K562 (cell line): ENCODE data around the gene CCAR1. TPM values are rescaled to one million over a fixed set of nuclear protein-coding genes. Genes with fewer than 3 reads are reported as not detected.

Experiments
- CBFA2T2 ChIP-seq: fragments of 450-650 bp; conservative IDR thresholded peaks from 2 replicates; pipeline ENCODE4 v1.6.1; 2017; ENCODE audit warnings: mild to moderate bottlenecking
- E2F3 ChIP-seq: fragments of 250-450 bp; sonication (Bioruptor Pico); IDR thresholded peaks from 2 replicates; pipeline ENCODE4 v1.4.0; 2020; ENCODE audit warnings: mild to moderate bottlenecking
- GTF2E2 ChIP-seq: fragments of 200-800 bp; sonication (Bioruptor generic); IDR thresholded peaks from 2 replicates; pipeline ENCODE4 v1.6.1; 2016; ENCODE audit warnings: missing genetic modification characterization, missing compliant biosample characterization
- ID3 ChIP-seq, 2 experiments: fragments of 250-450 bp in 1 of 2; fragments of 450-650 bp in 1 of 2; sonication (Bioruptor Pico) in 1 of 2; IDR thresholded peaks; 2 replicates each; pipeline versions ENCODE4 v1.6.1 to v1.8.0; 2016 to 2021; ENCODE audit warnings: mild to moderate bottlenecking in 2 of 2, moderate library complexity in 2 of 2, missing compliant biosample characterization in 1 of 2, missing genetic modification characterization in 1 of 2
- ILK ChIP-seq: fragments of 450-650 bp; IDR thresholded peaks from 2 replicates; pipeline ENCODE4 v1.6.1; 2016; ENCODE audit warnings: missing genetic modification characterization, low read depth, mild to moderate bottlenecking, missing compliant biosample characterization, moderate library complexity, borderline replicate concordance
- MAFK ChIP-seq: IDR thresholded peaks from 2 replicates; pipeline ENCODE4 v1.6.1; 2011; ENCODE audit warnings: low read length, improper control_type of control experiment
- MECOM ChIP-seq: fragments of 250-450 bp; sonication (Bioruptor Pico); IDR thresholded peaks from 2 replicates; pipeline ENCODE4 v1.8.0; 2022; ENCODE audit warnings: inconsistent platforms
- MTF1 ChIP-seq: fragments of 250-450 bp; sonication (Bioruptor Pico); IDR thresholded peaks from 2 replicates; pipeline ENCODE4 v1.9.0; 2021; ENCODE audit warnings: moderate library complexity, mild to moderate bottlenecking, inconsistent platforms, borderline replicate concordance
- MYNN ChIP-seq, 2 experiments: sonication (generic); formaldehyde crosslinking in 1 of 2; IDR thresholded peaks; 2 replicates each; pipeline versions ENCODE4 v1.5.0 to v1.6.1; 2016 to 2020; ENCODE audit warnings: antibody characterized with exemption in 1 of 2, missing genetic modification reagents in 1 of 2
- NFRKB ChIP-seq: fragments of 450-650 bp; IDR thresholded peaks from 2 replicates; pipeline ENCODE4 v1.6.1; 2016; ENCODE audit warnings: low read depth
- PCBP1 ChIP-seq: fragments of 200-400 bp; formaldehyde crosslinking; IDR thresholded peaks from 2 replicates; pipeline ENCODE4 v1.6.1; 2018; ENCODE audit warnings: mild to moderate bottlenecking, low read depth, low read length; ENCODE audit not compliant: poor library complexity, severe bottlenecking
- POLR2A ChIP-seq: fragments of 450-650 bp; conservative IDR thresholded peaks from 2 replicates; pipeline ENCODE4 v1.6.1; 2016
- RFX5 ChIP-seq: IDR thresholded peaks from 2 replicates; pipeline ENCODE4 v1.6.1; 2011; ENCODE audit warnings: low read depth, mild to moderate bottlenecking, improper control_type of control experiment, low read length
- SAP30 ChIP-seq: fragments of 200-600 bp; sonication (generic); IDR thresholded peaks from 2 replicates; pipeline ENCODE4 v1.6.1; 2012; ENCODE audit warnings: borderline replicate concordance, low read depth, mild to moderate bottlenecking, moderate library complexity, low read length, control low read depth, inconsistent platforms; ENCODE audit not compliant: insufficient read depth, poor library complexity, severe bottlenecking
- SMARCA5 ChIP-seq: fragments of 450-650 bp; IDR thresholded peaks from 2 replicates; pipeline ENCODE4 v1.6.1; 2016
- SNIP1 ChIP-seq: fragments of 450-650 bp; IDR thresholded peaks from 2 replicates; pipeline ENCODE4 v1.7.1; 2017; ENCODE audit warnings: low read depth, mild to moderate bottlenecking
- STAT5A ChIP-seq: IDR thresholded peaks from 2 replicates; pipeline ENCODE4 v1.6.1; 2012; ENCODE audit warnings: low read length, inconsistent platforms, borderline replicate concordance
- TARDBP ChIP-seq: fragments of 450-650 bp; IDR thresholded peaks from 2 replicates; pipeline ENCODE4 v1.6.1; 2016
- ZNF12 ChIP-seq: sonication (generic); formaldehyde crosslinking; IDR thresholded peaks from 2 replicates; pipeline ENCODE4 v1.4.0; 2020; ENCODE audit warnings: mild to moderate bottlenecking, missing genetic modification reagents
- ZNF121 ChIP-seq: sonication (generic); formaldehyde crosslinking; conservative IDR thresholded peaks from 2 replicates; pipeline ENCODE4 v1.8.0; 2022; ENCODE audit warnings: missing genetic modification reagents
- ZNF146 ChIP-seq: IDR thresholded peaks from one replicate; pipeline ENCODE4 v1.6.1; 2018; ENCODE audit warnings: missing compliant biosample characterization; ENCODE audit not compliant: unreplicated experiment
- ZNF512 ChIP-seq: IDR thresholded peaks from 2 replicates; pipeline ENCODE4 v1.6.1; 2016; ENCODE audit warnings: missing genetic modification characterization, missing compliant biosample characterization
- polyA plus RNA-seq, 8 experiments: library from polyadenylated mRNA; depleted of rRNA in 4 of 8; stranded (reverse) in 5 of 8; unstranded in 3 of 8; fragments of >200 nt; fragmentation: Nextera tagmentation in 2 of 8; fragmentation: Illumina TruSeq in 1 of 8; extraction: Ambion mirVana in 2 of 8; extraction: Trizol in 1 of 8; gene quantifications; 2 replicates each; pipeline versions ENCODE4 v1.2.1 to v1.2.3, GENCODE V29; 2011 to 2014; ENCODE audit warnings: inconsistent platforms in 1 of 8, missing spikeins in 1 of 8
- total RNA-seq, 7 experiments: library from RNA; depleted of rRNA in 6 of 7; stranded (reverse); fragments of >200 nt in 6 of 7; fragmentation: Illumina TruSeq in 2 of 7; extraction: Trizol in 2 of 7; gene quantifications; 2 replicates each; pipeline versions ENCODE4 v1.2.1 to v1.2.3, GENCODE V29; 2011 to 2021; ENCODE audit warnings: low replicate concordance in 1 of 7
- TF ChIP-seq, protein P1 (sequence below): IDR thresholded peaks from 2 replicates; pipeline ENCODE4 v1.6.1; 2011; ENCODE audit warnings: borderline replicate concordance, low read depth, mild to moderate bottlenecking, moderate library complexity, low read length; ENCODE audit not compliant: insufficient read depth, poor library complexity, severe bottlenecking

Gene CCAR1
- total and polyA plus RNA-seq, 9 of the 15 experiments (the other 6 are each of a cell fraction or from before 2014, with no cell fraction given), result 44.8 to 173 (median 111) TPM

DNA sequence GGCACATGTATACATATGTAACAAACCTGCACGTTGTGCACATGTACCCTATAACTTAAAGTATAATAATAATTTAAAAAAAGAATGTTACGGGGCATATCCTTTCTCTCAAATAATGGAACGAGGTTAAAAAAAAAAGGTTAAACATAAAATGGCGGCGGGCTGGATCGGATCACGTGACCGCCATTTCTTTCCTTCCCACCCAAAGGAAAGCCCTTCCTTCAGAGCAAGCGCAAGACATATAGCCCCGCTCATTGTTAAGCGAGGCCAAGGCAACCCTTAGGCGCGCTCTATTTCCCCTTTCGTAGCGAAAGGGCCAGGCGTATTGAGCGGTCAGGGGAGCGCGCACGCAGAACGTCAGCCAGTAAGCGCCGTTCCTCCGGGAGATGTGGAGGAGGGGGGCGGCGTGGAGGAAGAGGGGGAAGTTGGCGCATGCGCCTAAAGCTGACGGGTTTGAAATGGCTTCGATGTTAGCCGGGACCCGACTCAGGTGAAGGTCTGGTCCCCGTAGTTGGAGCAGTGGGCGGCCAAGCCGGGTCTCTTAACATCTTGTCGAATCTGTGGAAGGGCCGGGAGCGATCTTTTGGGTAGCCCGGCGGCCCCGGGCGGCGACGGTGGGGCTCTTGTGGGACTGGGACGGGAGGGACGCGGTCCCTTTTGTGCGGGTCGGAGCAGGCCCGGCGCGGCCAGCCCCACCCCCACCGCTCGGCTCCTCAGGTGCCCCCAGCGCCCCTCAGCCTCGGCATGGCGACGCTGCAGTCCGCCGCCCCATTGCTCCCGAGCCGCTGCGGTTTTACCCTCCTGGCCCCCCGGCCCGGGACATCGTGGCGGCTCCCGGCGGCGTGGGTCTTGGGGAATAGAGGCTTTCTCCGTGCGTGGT lies at the start of gene CCAR1 (continued):
- TF ChIP-seq MYNN (IDR thresholded peaks at IDR 0.05) (no peak), MYNN (CRISPR knock-in tag; IDR thresholded peaks at IDR 0.05) (no peak), TARDBP (no peak), ZNF146 (CRISPR knock-in tag) (no peak), PCBP1 (peak; percentile 66), SAP30 (peak; percentile 79), MTF1 (CRISPR knock-in tag) (no peak), STAT5A (no peak), ZNF121 (CRISPR knock-in tag) (0 out of 2 replicates have a peak, but pooled peaks have one; percentile 4), RFX5 (no peak), POLR2A (peak; percentile 97), ID3 (CRISPR knock-in tag; IDR thresholded peaks at IDR 0.05) (peak; percentile 73), ID3 (tag; IDR thresholded peaks at IDR 0.05) (peak; percentile 36; the same call in 1 of the 2 replicates), NFRKB (peak; percentile 97), E2F3 (CRISPR knock-in tag) (no peak; the same call in 1 of the 2 replicates), MAFK (no peak), ILK (tag) (no peak), ZNF512 (no peak), SMARCA5 (no peak), SNIP1 (no peak), GTF2E2 (tag) (peak; percentile 59; the same call in 1 of the 2 replicates), ZNF12 (peak; percentile 67; the same call in 1 of the 2 replicates), MECOM (CRISPR knock-in tag) (peak; percentile 59; the same call in 1 of the 2 replicates), CBFA2T2 (peak; percentile 96)
- TF ChIP-seq, protein P1, sequence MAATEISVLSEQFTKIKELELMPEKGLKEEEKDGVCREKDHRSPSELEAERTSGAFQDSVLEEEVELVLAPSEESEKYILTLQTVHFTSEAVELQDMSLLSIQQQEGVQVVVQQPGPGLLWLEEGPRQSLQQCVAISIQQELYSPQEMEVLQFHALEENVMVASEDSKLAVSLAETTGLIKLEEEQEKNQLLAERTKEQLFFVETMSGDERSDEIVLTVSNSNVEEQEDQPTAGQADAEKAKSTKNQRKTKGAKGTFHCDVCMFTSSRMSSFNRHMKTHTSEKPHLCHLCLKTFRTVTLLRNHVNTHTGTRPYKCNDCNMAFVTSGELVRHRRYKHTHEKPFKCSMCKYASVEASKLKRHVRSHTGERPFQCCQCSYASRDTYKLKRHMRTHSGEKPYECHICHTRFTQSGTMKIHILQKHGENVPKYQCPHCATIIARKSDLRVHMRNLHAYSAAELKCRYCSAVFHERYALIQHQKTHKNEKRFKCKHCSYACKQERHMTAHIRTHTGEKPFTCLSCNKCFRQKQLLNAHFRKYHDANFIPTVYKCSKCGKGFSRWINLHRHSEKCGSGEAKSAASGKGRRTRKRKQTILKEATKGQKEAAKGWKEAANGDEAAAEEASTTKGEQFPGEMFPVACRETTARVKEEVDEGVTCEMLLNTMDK, result no peak
